HG03520 (cell line): Measurements from ENCODE around the gene INPP5E.
"Not testable (repeated sequence)": the region's sequence is repeated elsewhere in the genome, so short reads cannot be mapped to it uniquely, and the experiment has no call there.

Experiments
- ATAC-seq: cut with Tn5 transposase; IDR thresholded peaks from one replicate; pipeline ENCODE4 v1.9.1; 2021; ENCODE audit warnings: mild to moderate bottlenecking, moderate library complexity; ENCODE audit not compliant: unreplicated experiment

Gene INPP5E

GRCh38 chr9:136407061-136407460 lies 32.6 kb downstream of the INPP5E start:
- ATAC-seq, result not testable (repeated sequence)

- ATAC-seq, result not testable (repeated sequence)
Observed at GRCh38 chr9:136405904-136406303, 33.7 kb downstream of the INPP5E start.

- ATAC-seq, result no peak
Observed at GRCh38 chr9:136405481-136405880, 34.2 kb downstream of the INPP5E start.

GRCh38 chr9:136404801-136405136 lies 34.9 kb downstream of the INPP5E start:
- no peak for ATAC-seq

DNA sequence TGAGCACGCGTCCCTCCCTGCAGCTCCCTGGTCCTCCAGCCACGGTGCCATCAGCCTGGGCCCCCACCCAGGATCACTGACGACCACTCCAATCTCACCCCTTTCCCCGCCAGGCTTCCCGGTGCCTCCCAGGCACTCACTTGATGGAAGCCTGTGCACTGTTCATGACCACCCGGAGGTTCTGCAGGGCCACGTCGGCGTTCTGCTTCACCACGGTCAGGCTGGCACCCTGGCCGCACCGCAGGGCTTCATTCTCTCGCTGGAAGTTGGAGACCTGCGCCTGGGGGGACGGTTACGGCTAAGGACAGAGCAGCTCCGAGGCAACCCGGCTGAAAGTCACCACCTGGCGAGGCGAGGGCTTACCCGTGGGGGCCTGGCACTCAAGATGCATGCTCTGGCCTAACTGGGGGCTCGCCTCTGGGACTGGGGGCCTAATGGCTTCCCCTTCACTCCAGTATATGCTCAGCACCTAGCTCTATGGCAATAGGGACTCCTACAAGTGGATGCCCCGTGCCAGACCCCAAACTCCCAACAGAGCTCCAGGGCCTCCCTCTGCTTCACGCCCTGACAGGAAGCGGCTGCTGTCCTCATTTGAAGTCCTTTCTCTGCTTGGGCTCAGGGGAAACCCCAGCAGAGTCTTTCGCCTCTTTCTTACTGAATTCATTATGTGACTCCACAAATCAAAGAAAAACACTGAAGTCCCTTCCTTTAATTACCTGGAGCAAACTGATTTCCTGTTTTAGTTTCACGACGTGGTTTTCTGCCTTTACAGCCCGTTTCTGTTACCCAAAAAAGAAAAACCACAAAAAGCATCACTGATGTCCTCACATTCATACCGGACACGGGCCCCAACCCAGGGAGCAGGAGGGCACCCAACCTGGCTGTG lies 35.5 kb downstream of the INPP5E start:
- no peak for ATAC-seq

- ATAC-seq, result no peak
Observed at GRCh38 chr9:136403538-136403914, 36.1 kb downstream of the INPP5E start.

DNA sequence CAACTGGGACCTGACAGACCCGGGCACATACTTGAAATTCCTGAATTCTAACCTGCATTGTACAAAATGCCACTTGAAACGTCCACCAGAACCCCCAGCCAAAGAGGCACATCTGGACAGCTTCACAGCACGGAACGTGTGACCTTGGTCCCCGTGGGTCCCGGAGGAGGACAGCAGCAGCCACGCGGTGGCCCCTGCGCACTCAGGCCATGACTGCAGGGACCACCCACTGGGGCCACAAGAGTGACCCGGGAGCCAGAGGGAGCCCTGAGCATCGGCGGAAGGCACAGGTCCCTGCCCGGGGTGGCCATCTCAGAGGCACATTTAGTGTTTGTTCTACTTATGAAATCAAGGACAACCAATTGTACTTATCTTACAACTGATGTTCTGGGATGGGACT lies 37.6 kb downstream of the INPP5E start:
- no peak for ATAC-seq

GRCh38 chr9:136401173-136401922 lies 38.3 kb downstream of the INPP5E start:
- ATAC-seq, result no peak

DNA sequence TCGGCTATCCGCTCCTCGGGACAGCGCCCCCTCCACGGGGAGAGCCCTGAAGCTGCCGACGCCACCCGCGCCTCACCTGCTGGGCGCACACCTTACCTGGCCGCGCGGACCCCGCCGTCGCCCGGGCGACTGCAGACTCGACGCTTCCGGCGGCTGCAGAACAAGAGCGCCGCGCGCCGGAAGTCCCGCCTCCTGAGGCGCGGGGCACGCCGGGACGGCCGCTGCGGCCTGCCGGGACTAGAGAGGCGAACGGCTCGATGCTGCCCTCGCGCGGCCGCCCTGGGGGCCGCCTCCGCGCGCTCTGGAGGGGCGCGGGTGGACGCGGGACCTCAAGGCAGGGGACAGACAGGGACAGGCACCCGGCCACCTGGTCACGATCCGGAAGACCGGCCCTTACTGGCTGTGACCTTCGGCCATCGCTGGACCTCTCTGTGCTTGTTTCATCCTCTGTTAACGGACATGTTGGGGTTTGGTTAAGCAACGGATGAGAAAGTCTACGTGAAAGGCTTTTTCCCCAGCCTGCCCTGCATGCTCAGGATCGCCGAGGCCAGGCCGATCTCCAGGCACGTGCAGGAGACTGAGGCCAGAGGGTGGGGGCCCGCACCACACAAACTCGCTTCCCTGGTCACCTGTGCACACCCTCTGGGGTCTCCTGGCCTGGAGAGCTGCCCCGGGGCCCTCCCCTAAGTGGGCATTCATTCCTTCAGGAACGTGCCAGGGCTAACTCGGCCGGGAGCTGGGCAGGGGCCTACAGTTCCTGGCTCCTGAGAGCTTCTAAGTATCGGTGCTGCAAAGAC lies 39.4 kb downstream of the INPP5E start, which contains the start of gene SNAPC4:
TSS of gene SNAPC4 (minus strand) at position 133 of the 797 bp plus-strand sequence. CDS start 1,742 bp downstream, outside the sequence.
- ATAC-seq, result peak; percentile 68

- ATAC-seq, result peak; percentile 16
Observed at GRCh38 chr9:136399176-136400037, 40.2 kb downstream of the INPP5E start.

GRCh38 chr9:136398286-136398685 lies 41.4 kb downstream of the INPP5E start:
- no peak for ATAC-seq

- ATAC-seq, result no peak
Observed at GRCh38 chr9:136397643-136398042, 42.0 kb downstream of the INPP5E start.

GRCh38 chr9:136396219-136396515 lies 43.5 kb downstream of the INPP5E start:
- ATAC-seq, result no peak

GRCh38 chr9:136395345-136396218 lies 44.1 kb downstream of the INPP5E start:
- no peak for ATAC-seq

DNA sequence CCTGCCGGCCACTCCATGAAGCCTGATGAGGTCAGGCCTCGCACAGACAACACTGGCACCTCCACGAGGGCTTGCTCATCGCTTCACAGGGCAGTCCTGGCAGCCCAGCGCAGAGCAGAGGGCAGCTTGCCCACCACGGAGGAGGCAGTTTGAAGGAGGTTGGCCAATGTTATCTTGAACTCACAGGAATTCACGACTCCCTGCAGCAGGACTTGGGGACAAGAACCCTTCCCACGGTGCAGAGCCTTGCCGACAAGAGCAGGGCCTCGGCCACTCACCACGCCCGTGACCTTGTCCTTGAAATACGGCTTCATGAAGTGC lies 44.7 kb downstream of the INPP5E start:
- ATAC-seq, result no peak

GRCh38 chr9:136394312-136395019 lies 45.2 kb downstream of the INPP5E start:
- no peak for ATAC-seq

DNA sequence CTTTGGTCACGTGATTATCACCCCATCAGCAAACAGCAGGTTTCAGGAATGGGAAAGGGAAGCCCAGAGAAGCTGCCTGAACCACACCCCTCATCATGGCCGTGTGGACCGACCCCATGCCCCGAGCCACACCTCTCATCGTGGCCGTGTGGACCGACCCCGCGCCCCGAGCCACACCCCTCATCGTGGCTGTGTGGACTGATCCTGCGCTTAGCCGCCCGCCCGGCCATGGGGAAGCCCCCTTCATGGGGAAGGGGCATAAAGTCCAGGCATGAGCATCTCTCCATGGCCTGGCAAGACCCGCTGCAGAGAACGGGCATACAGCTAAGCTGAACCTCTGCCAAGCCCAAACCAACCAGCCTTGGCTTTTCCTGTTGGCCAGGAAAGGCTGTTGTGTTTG lies 46.1 kb downstream of the INPP5E start:
- no peak for ATAC-seq

DNA sequence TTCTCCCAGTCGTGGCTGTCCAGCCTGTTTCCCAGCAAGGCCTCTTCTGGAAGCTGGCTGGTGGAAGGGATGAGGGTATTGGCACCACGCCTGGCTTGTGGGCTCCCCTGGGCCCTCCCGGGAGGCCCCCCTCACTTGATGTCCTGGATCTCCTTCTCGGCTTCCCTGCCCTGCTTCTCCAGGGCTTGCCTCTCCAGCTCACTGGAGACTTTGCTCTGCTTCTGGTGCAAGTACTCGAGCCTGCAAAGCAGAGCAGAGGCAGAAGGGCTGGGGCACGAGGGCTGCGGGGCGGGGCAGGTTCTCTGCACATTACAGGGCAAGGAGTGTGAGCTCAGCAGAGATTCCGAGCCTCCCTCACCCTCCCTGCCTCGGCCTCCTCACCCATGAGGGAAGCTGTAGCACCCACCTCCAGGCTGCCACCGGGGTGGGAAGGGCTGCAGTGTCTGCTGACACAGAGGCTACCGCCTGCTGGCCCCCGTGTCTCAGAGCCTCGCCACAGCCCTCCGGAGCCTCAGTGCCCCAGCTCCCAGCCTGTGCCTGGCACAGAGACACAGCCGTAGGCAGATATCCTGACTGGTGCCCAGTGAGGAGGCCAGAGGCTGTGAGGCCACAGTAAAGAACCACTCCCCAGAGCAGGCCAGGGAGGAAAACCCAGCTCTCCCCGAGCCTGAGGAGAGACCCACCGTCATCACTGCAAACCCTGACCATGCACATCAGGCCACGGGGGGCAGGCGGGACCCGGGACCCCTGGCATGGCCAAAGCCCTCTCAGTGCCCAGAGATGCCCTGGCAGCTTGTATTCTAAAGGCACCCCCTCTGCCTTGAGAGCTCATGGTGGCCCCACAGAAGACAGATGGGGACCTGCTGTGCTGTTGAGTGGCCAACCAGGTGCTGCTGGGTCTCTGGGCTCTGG lies 46.9 kb downstream of the INPP5E start:
- no peak for ATAC-seq
